CD14-positive monocyte (primary cell): ENCODE data around the gene NFKB2. TPM values are rescaled to one million over a fixed set of nuclear protein-coding genes. Genes with fewer than 3 reads are reported as not detected.

Experiments used
- DNase-seq, 3 donors: peaks; one replicate each; pipeline ENCODE4 v3.0.0-alpha.2; 2011 to 2022
- H2AFZ ChIP-seq: 2 replicates; pipeline ENCODE4 v1.6.0; 2012; ENCODE audit warnings: mild to moderate bottlenecking, low read depth, low read length, inconsistent platforms; ENCODE audit not compliant: insufficient read depth, poor library complexity, severe bottlenecking
- H3K27ac ChIP-seq, 2 donors: 1 replicate in 1 of 2; 2 replicates in 1 of 2; pipeline ENCODE4 v1.5.1; 2012 to 2013; ENCODE audit warnings: low read length in 2 of 2, control low read depth in 1 of 2, inconsistent platforms in 1 of 2, low read depth in 1 of 2, mild to moderate bottlenecking in 1 of 2
- H3K27me3 ChIP-seq, 2 donors: one replicate each; pipeline versions ENCODE4 v1.6.0 to v1.6.1; 2011 to 2013; ENCODE audit warnings: low read length in 2 of 2; ENCODE audit not compliant: control insufficient read depth in 2 of 2, insufficient read depth in 2 of 2
- H3K36me3 ChIP-seq, 2 donors: replicated peaks in 1 of 2; 1 replicate in 1 of 2; 2 replicates in 1 of 2; pipeline versions ENCODE4 v1.5.1 to v1.6.1; 2012 to 2013; ENCODE audit warnings: low read length in 2 of 2, control low read depth in 1 of 2, inconsistent platforms in 1 of 2, mild to moderate bottlenecking in 1 of 2; ENCODE audit not compliant: insufficient read depth in 2 of 2, control insufficient read depth in 1 of 2
- H3K4me1 ChIP-seq, 2 donors: 1 replicate in 1 of 2; 2 replicates in 1 of 2; pipeline versions ENCODE4 v1.5.1 to v1.6.1; 2012 to 2013; ENCODE audit warnings: low read length in 2 of 2, control low read depth in 1 of 2, inconsistent platforms in 1 of 2, mild to moderate bottlenecking in 1 of 2, moderate library complexity in 1 of 2; ENCODE audit not compliant: insufficient read depth in 2 of 2, control insufficient read depth in 1 of 2
- H3K4me2 ChIP-seq: replicated peaks from 2 replicates; pipeline ENCODE3; 2012; ENCODE audit warnings: low read length, moderate library complexity, mild to moderate bottlenecking; ENCODE audit not compliant: poor library complexity, severe bottlenecking; ENCODE audit errors: extremely low read depth
- H3K4me3 ChIP-seq, 3 experiments: fragments of 200-600 bp in 1 of 3; sonication (generic) in 1 of 3; replicated peaks in 1 of 3; 1 replicate in 2 of 3; 2 replicates in 1 of 3; pipeline ENCODE4 v1.5.1; 2011 to 2013; ENCODE audit warnings: low read length in 3 of 3, mild to moderate bottlenecking in 3 of 3, control low read depth in 2 of 3, low read depth in 2 of 3, inconsistent platforms in 1 of 3, moderate library complexity in 1 of 3
- H3K79me2 ChIP-seq: 2 replicates; pipeline ENCODE4 v1.6.0; 2012; ENCODE audit warnings: mild to moderate bottlenecking, control low read depth, inconsistent platforms, low read length, moderate library complexity; ENCODE audit not compliant: insufficient read depth
- H3K9ac ChIP-seq: 2 replicates; pipeline ENCODE4 v1.6.0; 2017; ENCODE audit warnings: low read length, mild to moderate bottlenecking; ENCODE audit not compliant: insufficient read depth, poor library complexity, severe bottlenecking
- H3K9me3 ChIP-seq, 2 donors: replicated peaks in 1 of 2; 1 replicate in 1 of 2; 2 replicates in 1 of 2; pipeline versions ENCODE4 v1.5.1 to v1.6.1; 2012 to 2013; ENCODE audit warnings: low read length in 2 of 2, control low read depth in 1 of 2; ENCODE audit not compliant: control insufficient read depth in 1 of 2, insufficient read depth in 1 of 2
- H4K20me1 ChIP-seq: 2 replicates; pipeline ENCODE4 v1.6.0; 2012; ENCODE audit warnings: mild to moderate bottlenecking, low read length, control low read depth, moderate library complexity; ENCODE audit not compliant: insufficient read depth
- H3K27ac Mint-ChIP-seq, 7 donors: one replicate each; pipeline ENCODE4 v1.8.0; 2020; ENCODE audit warnings: mild to moderate bottlenecking in 7 of 7, mixed read lengths in 7 of 7, moderate library complexity in 6 of 7, inconsistent platforms in 2 of 7
- H3K27me3 Mint-ChIP-seq, 3 donors: one replicate each; pipeline ENCODE4 v1.8.0; 2021 to 2022; ENCODE audit warnings: low read depth in 3 of 3, mild to moderate bottlenecking in 3 of 3, mixed read lengths in 3 of 3, moderate library complexity in 3 of 3, inconsistent platforms in 1 of 3
- H3K36me3 Mint-ChIP-seq, 2 donors: one replicate each; pipeline ENCODE4 v1.8.0; 2020; ENCODE audit warnings: mixed read lengths in 2 of 2, inconsistent platforms in 1 of 2, mild to moderate bottlenecking in 1 of 2
- H3K4me1 Mint-ChIP-seq: one replicate; pipeline ENCODE4 v1.8.0; 2020; ENCODE audit warnings: mild to moderate bottlenecking, mixed read lengths
- H3K4me3 Mint-ChIP-seq, 2 donors: one replicate each; pipeline ENCODE4 v1.8.0; 2020; ENCODE audit warnings: mild to moderate bottlenecking in 2 of 2, mixed read lengths in 2 of 2, moderate library complexity in 1 of 2
- H3K9me3 Mint-ChIP-seq, 7 donors: one replicate each; pipeline ENCODE4 v1.8.0; 2020 to 2022; ENCODE audit warnings: mixed read lengths in 7 of 7, mild to moderate bottlenecking in 6 of 7, moderate library complexity in 6 of 7, inconsistent platforms in 2 of 7
- WGBS: methylation state at CpG from one replicate; pipeline ENCODE4 v1.1.5; 2013; ENCODE audit warnings: missing lambda C conversion rate; ENCODE audit not compliant: insufficient coverage; 5-methylcytosine and 5-hydroxymethylcytosine counted together
- intact Hi-C, 2 donors: fragments of 100-400 bp; cut with micrococcal nuclease; formaldehyde crosslinking; loops; one replicate each; pipeline versions ENCODE4 v1.15.0 to v1.15.1; 2023
- polyA minus RNA-seq: library from RNA; depleted of rRNA, polyadenylated mRNA; stranded (reverse); fragments of >200 nt; gene quantifications from 2 replicates; pipeline ENCODE4 v1.2.3, GENCODE V29; 2012
- polyA plus RNA-seq, 3 donors: library from polyadenylated mRNA; depleted of rRNA in 1 of 3; unstranded in 2 of 3; stranded (reverse) in 1 of 3; fragments of 300-500 nt in 2 of 3; fragments of >200 nt in 1 of 3; fragmentation: Illumina TruSeq in 2 of 3; gene quantifications; 1 replicate in 2 of 3; 2 replicates in 1 of 3; pipeline ENCODE4 v1.2.3, GENCODE V29; 2012 to 2021
- total RNA-seq, 12 experiments: library from RNA in 1 of 12; stranded (reverse) in 1 of 12; fragments of 120-200 nt in 1 of 12; gene quantifications; one replicate each; pipeline ENCODE4 v1.2.4 and lab custom pipeline; 2013 to 2026; ENCODE audit warnings: mixed read lengths in 6 of 12, inconsistent platforms in 1 of 12
- TF ChIP-seq, protein P1 (sequence below): fragments of 200-600 bp; IDR thresholded peaks from one replicate; pipeline ENCODE4 v1.8.0; 2022; ENCODE audit warnings: antibody characterized with exemption, mild to moderate bottlenecking

Gene NFKB2
- total RNA-seq (2013): 77.4 TPM
- polyA plus RNA-seq (100 to 1,000 TPM in 1 of 3 donors, 10 to 100 TPM in 1, 1 to 10 TPM in 1; 6.8 to 111 (median 15.0) TPM), polyA minus RNA-seq (93.5 and 114 TPM in 2 replicates), total RNA-seq (lab: John Stamatoyannopoulos, UW) (273 to 811 (median 457) reads per million in 11 experiments)

DNA sequence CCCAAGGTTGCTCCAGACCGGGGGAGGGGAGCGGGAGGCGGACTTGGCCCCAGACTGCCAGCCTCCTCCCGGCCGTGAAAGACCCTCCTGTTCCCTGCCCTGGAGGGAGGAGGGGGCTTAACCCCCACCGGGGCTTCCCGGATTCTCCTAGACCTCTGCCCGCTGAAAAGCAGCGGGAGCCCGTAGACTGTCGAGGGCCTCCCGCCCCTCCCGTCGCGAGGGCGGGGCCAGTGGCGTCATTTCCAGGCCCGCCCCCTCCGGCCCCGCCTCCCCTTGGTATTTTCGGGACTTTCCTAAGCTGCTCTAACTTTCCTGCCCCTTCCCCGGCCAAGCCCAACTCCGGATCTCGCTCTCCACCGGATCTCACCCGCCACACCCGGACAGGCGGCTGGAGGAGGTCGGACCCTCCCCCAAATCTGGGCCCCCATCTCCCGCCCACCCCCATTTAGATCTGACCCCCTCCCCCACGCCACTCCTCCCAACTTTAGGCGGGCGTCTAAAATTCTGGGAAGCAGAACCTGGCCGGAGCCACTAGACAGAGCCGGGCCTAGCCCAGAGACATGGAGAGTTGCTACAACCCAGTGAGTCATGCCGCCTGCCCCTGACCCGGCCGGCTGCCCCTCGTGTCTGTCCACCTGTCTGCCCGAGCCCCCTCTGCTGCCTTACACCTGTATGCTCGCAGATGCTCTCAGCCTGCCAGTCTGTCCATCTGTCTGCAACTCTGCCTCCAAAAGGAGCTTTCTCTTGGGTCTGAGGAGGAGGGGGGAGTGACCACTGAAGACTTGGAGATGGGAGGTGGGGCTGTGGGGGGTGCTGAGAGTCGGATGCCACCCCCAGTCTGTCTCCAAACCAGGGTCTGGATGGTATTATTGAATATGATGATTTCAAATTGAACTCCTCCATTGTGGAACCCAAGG, at the start of gene NFKB2:
Gene NFKB2, plus strand, starts transcription at position 306 of the 917 bp plus-strand sequence. Its CDS starts 255 bp downstream, at position 561.
- peaks cover 6 to 16% (median 11%) of the 10 kb centered on the region in 3 donors for H3K27me3 Mint-ChIP-seq

More for the DNA sequence above, at the start of gene NFKB2:
- peak within 1 kb of the TSS; percentile 78 for H3K4me2 ChIP-seq
- no peak within 1 kb of the TSS for H2AFZ ChIP-seq
- H3K4me1 ChIP-seq: peaks cover 33 to 48% of the 10 kb centered on the region in 2 donors
- under 1% methylated on average over 34 of the region's 42 CpGs for WGBS
- peak within 1 kb of the TSS; percentile 98 to 100 (median 99) for H3K27ac Mint-ChIP-seq
- peak within 1 kb of the TSS; percentile 84 to 94 (median 89) for H3K4me3 ChIP-seq
- peaks cover 19% of the 10 kb centered on the region for H3K79me2 ChIP-seq
- H3K27ac ChIP-seq: peak within 1 kb of the TSS; percentile 96 to 100
- peak within 1 kb of the TSS; percentile 91 to 95 for H3K4me3 Mint-ChIP-seq
- intact Hi-C loops: loop anchor here (2.0 to 10.0 kb wide), 4 partner anchors 37 to 189 kb away; partner anchors contain the start of genes ACTR1A (in 1 of the 2), CUEDC2 (in 1 of the 2) and SUFU (in 1 of the 2)
- H4K20me1 ChIP-seq: peaks cover 47% of the 10 kb centered on the region
- peak; percentile 92 to 96 (median 95) for DNase-seq
- no peaks in the 10 kb centered on the region for H3K9me3 Mint-ChIP-seq
- peaks cover 36 to 45% of the 10 kb centered on the region in 2 donors for H3K36me3 Mint-ChIP-seq
- peak within 1 kb of the TSS; percentile 99 for H3K9ac ChIP-seq
- peaks cover 0 to 13% of the 10 kb centered on the region in 2 donors for H3K27me3 ChIP-seq
- H3K9me3 ChIP-seq: no peaks in the 10 kb centered on the region
- TF ChIP-seq, protein P1, sequence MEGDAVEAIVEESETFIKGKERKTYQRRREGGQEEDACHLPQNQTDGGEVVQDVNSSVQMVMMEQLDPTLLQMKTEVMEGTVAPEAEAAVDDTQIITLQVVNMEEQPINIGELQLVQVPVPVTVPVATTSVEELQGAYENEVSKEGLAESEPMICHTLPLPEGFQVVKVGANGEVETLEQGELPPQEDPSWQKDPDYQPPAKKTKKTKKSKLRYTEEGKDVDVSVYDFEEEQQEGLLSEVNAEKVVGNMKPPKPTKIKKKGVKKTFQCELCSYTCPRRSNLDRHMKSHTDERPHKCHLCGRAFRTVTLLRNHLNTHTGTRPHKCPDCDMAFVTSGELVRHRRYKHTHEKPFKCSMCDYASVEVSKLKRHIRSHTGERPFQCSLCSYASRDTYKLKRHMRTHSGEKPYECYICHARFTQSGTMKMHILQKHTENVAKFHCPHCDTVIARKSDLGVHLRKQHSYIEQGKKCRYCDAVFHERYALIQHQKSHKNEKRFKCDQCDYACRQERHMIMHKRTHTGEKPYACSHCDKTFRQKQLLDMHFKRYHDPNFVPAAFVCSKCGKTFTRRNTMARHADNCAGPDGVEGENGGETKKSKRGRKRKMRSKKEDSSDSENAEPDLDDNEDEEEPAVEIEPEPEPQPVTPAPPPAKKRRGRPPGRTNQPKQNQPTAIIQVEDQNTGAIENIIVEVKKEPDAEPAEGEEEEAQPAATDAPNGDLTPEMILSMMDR: no peak
- peaks cover 30 to 34% of the 10 kb centered on the region in 2 donors for H3K36me3 ChIP-seq
- peaks cover 39% of the 10 kb centered on the region for H3K4me1 Mint-ChIP-seq
